Measurements from ENCODE around the gene C11orf65. TPM values are rescaled to one million over a fixed set of nuclear protein-coding genes. Genes with fewer than 3 reads are reported as not detected.
A peak's percentile ranks its signal among the peaks of the same experiment; 100 is the strongest.

Gene C11orf65
- total RNA-seq, 1 donor from 2014 or later = 1.3 TPM

GRCh38 chr11:108486828-108487227 is 19.5 kb upstream of the C11orf65 start:
- ATAC-seq = no peak

GRCh38 chr11:108486331-108486730 is 19.0 kb upstream of the C11orf65 start:
- intact Hi-C loops (cut with DNase I) = no loop called here
- DNase-seq (no peak), ATAC-seq (no peak)
- peaks cover 58% of the 10 kb centered on the region for H3K36me3 ChIP-seq
- H3K4me1 ChIP-seq = no peaks in the 10 kb centered on the region
- TF ChIP-seq CTCF (IDR thresholded peaks at IDR 0.05) = no peak
- no peaks in the 10 kb centered on the region for H3K27me3 ChIP-seq (ENCODE audit: low read depth)
- no peaks in the 10 kb centered on the region for H3K9me3 ChIP-seq
- no peak overlapping the region for H3K27ac ChIP-seq
- H3K4me3 ChIP-seq = no peak overlapping the region

More at GRCh38 chr11:108486828-108487227, 19.5 kb upstream of the C11orf65 start:
- no peak for TF ChIP-seq CTCF (IDR thresholded peaks at IDR 0.05)
- no peaks in the 10 kb centered on the region for H3K9me3 ChIP-seq
- no peak for DNase-seq
- no peaks in the 10 kb centered on the region for H3K4me1 ChIP-seq
- H3K27ac ChIP-seq = no peak overlapping the region
- H3K36me3 ChIP-seq = peaks cover 58% of the 10 kb centered on the region
- no peaks in the 10 kb centered on the region for H3K27me3 ChIP-seq (ENCODE audit: low read depth)
- intact Hi-C loops (cut with DNase I) = no loop called here
- H3K4me3 ChIP-seq = no peak overlapping the region

- Histone ChIP-seq H3K36me3 (peaks cover 44% of the 10 kb centered on the region), H3K9me3 (no peaks in the 10 kb centered on the region), H3K4me3 (no peak overlapping the region), H3K4me1 (no peaks in the 10 kb centered on the region), H3K27ac (no peak overlapping the region), H3K27me3 (ENCODE audit: low read depth) (no peaks in the 10 kb centered on the region)
- intact Hi-C loops (cut with DNase I) = no loop called here
- ATAC-seq (peak; percentile 32 to 67), DNase-seq (no peak)
- no peak for TF ChIP-seq CTCF (IDR thresholded peaks at IDR 0.05)
Observed at GRCh38 chr11:108483163-108483562, 15.8 kb upstream of the C11orf65 start.

GRCh38 chr11:108474664-108475463 is 7.5 kb upstream of the C11orf65 start:
- H3K4me1 ChIP-seq = no peaks in the 10 kb centered on the region
- H3K27me3 ChIP-seq (ENCODE audit: low read depth) = no peaks in the 10 kb centered on the region
- no peak overlapping the region for H3K4me3 ChIP-seq
- intact Hi-C loops (cut with DNase I) = no loop called here
- ATAC-seq = peak in 1 of 2 donors; percentile 79
- no peak for DNase-seq
- no peak overlapping the region for H3K27ac ChIP-seq
- no peak for TF ChIP-seq CTCF (IDR thresholded peaks at IDR 0.05)
- H3K9me3 ChIP-seq = no peaks in the 10 kb centered on the region
- peaks cover 48% of the 10 kb centered on the region for H3K36me3 ChIP-seq

GRCh38 chr11:108472681-108473080 is 5.4 kb upstream of the C11orf65 start:
- no peaks in the 10 kb centered on the region for H3K27me3 ChIP-seq (ENCODE audit: low read depth)
- H3K4me3 ChIP-seq = no peak overlapping the region
- H3K36me3 ChIP-seq = peaks cover 34% of the 10 kb centered on the region
- no peaks in the 10 kb centered on the region for H3K9me3 ChIP-seq
- intact Hi-C loops (cut with DNase I) = no loop called here
- H3K4me1 ChIP-seq = no peaks in the 10 kb centered on the region
- DNase-seq (no peak), ATAC-seq (no peak)
- no peak overlapping the region for H3K27ac ChIP-seq
- no peak for TF ChIP-seq CTCF (IDR thresholded peaks at IDR 0.05)
